Astrocyte of the spinal cord (primary cell): ENCODE results near the gene ANK3.

Experiments used
- DNase-seq: peaks from one replicate; pipeline ENCODE4 v3.0.0; 2011; ENCODE audit warnings: low read depth, low spot score
- H3K4me3 ChIP-seq: 2 replicates; pipeline ENCODE4 v1.5.1; 2011; ENCODE audit warnings: low read depth, mild to moderate bottlenecking, low read length, moderate library complexity
- in situ Hi-C: cut with HindIII; loops from 2 replicates; pipeline ENCODE4 v1.10.0; 2017; ENCODE audit warnings: low sequenced_read_pairs
- TF ChIP-seq, protein P1 (sequence below): IDR thresholded peaks from 2 replicates; pipeline ENCODE4 v1.5.1; 2012; ENCODE audit warnings: low read depth, mild to moderate bottlenecking, low read length, inconsistent platforms

ANK3 gene

DNA sequence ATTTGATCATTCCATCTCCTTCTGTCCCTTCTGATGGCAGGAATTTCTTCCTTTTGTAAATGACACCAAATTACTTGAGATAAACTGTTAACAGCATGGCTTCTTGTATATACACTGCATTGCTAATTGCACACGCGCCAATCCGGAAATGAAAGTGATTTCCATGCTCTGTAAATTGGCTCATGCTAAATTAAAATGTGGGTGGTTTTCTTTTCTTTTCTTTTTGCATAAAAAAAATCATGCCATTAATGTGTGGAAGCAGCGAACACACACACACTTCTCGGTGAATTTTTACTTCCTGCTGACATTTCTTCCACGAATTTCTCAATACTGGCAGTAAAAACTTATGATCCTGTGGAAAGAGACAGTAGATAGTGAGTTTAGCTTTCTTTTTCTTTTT lies 360.2 kb downstream of the ANK3 start:
- no peak for DNase-seq
- in situ Hi-C loops: no loop called here
- TF ChIP-seq, protein P1, sequence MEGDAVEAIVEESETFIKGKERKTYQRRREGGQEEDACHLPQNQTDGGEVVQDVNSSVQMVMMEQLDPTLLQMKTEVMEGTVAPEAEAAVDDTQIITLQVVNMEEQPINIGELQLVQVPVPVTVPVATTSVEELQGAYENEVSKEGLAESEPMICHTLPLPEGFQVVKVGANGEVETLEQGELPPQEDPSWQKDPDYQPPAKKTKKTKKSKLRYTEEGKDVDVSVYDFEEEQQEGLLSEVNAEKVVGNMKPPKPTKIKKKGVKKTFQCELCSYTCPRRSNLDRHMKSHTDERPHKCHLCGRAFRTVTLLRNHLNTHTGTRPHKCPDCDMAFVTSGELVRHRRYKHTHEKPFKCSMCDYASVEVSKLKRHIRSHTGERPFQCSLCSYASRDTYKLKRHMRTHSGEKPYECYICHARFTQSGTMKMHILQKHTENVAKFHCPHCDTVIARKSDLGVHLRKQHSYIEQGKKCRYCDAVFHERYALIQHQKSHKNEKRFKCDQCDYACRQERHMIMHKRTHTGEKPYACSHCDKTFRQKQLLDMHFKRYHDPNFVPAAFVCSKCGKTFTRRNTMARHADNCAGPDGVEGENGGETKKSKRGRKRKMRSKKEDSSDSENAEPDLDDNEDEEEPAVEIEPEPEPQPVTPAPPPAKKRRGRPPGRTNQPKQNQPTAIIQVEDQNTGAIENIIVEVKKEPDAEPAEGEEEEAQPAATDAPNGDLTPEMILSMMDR: no peak
- H3K4me3 ChIP-seq: no peak overlapping the region

DNA sequence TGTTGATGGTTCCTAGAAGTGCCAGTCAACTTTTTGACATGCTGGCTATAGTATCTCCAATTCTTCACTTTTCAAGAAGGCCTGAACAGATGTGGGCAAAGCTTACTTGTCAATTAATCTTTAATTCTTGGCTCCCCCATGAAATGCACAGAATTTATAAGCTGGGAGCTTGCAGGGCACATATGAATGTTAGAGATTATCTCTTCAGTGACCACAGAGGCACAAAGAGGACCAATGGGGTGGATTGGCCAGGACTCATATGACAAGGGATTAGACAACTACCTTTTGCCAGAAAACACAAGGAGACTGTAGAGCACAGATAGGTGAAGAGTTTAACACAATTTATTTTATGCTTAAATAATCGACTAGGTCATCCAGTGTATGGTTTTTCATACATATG lies 361.6 kb downstream of the ANK3 start:
- no peak overlapping the region for H3K4me3 ChIP-seq
- TF ChIP-seq, protein P1: no peak
- in situ Hi-C loops: no loop called here
- no peak for DNase-seq

DNA sequence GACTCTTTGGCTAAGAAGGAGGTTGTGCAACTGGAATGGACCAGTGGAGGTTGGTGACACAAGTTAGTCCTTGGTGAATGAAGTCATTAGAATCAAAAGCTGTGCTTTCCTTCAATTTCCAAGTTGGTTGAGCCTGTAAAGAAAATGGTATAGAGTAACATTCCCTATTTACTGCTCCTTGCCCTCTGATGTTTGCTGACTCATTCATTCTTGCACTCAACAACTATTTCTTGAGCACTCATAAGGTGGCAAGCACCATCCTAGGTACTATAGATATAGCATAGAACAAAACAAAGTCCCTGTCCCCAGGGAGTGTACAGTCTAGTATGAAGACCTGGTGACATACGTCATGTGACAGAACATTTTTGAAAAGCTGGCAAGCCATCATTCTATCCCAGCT lies 364.4 kb downstream of the ANK3 start:
- in situ Hi-C loops: no loop called here
- DNase-seq: no peak
- TF ChIP-seq, protein P1: no peak
- H3K4me3 ChIP-seq: no peak overlapping the region

DNA sequence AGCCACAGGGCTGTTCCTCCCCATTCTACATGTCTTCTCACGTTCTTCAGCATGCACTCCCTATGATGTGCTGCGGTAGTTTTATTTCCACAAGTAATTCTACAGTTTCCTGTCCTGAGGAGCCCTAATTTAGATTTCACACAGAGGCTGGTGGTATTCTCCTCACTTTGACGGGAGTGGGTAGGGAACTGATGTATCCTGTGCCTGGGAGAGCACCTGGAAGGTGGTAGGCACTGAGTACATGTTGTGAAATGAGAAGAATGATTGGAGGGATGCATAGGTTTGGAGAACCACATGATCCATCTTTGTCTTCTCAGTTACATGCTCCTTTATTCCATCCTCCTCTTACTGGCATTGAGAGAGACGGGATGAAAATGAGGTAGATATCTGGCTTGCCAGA lies 365.2 kb downstream of the ANK3 start:
- TF ChIP-seq, protein P1: no peak
- in situ Hi-C loops: no loop called here
- DNase-seq: no peak
- H3K4me3 ChIP-seq: no peak overlapping the region

DNA sequence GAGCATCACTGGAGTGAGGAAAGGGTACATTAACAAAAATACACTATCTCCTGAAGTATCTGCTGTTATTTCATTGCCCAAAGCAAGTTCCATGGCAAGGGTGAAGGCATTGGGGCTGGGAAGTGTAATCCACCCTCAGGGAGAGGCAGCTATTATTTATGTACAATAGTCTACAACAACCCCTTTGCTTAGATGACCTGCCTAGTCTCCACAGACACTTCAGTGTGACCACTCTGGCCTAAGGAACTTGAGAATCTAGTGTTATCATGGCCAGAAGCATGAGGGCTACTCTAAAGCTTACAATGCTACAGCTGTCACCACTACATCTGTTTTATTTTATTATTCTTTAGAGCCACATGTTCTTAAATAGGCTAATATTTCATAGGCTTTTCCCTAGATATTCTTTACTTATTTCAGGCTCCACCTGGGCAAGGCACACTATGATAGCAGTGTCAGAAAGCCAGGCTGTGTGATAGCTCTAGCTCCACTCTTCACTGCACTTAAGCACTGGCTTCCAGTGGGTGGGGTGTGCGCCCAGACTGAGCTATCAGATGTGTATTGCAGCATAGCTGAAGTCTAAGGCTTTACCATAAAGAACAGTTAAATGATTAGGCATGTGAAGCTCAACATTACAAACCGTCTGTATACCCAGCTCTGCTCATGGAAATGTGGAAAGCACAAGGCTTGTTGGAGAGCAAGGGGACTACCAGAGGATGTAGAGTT lies 366.4 kb downstream of the ANK3 start:
- TF ChIP-seq, protein P1: no peak
- DNase-seq: no peak
- no peak overlapping the region for H3K4me3 ChIP-seq
- in situ Hi-C loops: no loop called here

DNA sequence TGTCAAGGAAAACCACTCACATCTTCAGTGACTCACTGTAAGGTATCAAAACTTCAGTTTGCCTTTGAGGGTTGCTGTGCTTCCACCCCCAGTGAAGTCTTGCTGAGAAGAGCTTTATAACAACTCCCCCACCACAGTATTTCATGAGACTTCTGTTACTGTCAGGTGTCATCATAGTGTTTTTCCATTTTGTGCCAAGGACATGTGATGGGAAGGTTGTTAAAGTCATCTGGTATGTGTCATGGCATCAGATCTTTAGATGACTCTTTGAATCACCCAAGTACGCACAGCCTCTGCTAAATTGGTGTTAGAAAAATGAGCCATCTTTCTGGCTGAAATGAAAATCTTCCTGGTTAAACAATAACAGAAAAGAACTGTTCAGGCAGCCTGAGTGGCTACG lies 368.3 kb downstream of the ANK3 start:
- no peak for DNase-seq

More for the DNA sequence above, 368.3 kb downstream of the ANK3 start:
- no peak overlapping the region for H3K4me3 ChIP-seq
- TF ChIP-seq, protein P1: no peak
- in situ Hi-C loops: no loop called here
